T-helper 2 cell treated with Interferon-gamma antibody and Interleukin-4, amounts not matched to agents 100 ng/mL and 5 ng/mL, for 36 hours (primary cell): Measurements from ENCODE around the gene ARHGAP33. TPM values are rescaled to one million over a fixed set of nuclear protein-coding genes. Genes with fewer than 3 reads are reported as not detected.
"Not testable (repeated sequence)": the region's sequence is repeated elsewhere in the genome, so short reads cannot be mapped to it uniquely, and the experiment has no call there.

Experiments used
- intact Hi-C: fragments of 100-400 bp; cut with micrococcal nuclease; formaldehyde crosslinking; loops from one replicate; pipeline ENCODE4 v1.15.1; 2023
- total RNA-seq: library from RNA; stranded (reverse); gene quantifications from 2 replicates; pipeline ENCODE4 v1.2.3, GENCODE V29; 2022

ARHGAP33 gene
- total RNA-seq, 1 donor from 2014 or later: 72.6 TPM

DNA sequence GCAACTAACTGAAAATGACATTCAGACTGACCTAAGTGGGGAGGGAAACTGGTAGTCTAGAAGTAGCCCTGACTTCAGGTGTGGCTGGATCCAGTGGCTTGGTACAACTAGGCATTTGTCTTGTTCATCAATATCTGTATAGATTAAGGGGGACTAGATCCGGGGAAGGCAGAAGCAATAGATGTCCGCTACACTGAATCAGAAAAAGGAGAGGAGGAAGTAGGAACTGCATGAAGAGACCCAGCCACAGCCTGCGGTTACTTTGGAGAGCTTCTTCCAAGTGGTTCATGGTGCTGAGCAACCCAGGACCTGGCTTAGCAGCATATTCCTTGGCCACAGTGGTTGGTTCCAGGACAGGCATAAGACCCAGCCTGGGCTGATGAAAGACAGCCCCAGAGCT, 47.2 kb downstream of the ARHGAP33 start:
- intact Hi-C loops: no loop called here

DNA sequence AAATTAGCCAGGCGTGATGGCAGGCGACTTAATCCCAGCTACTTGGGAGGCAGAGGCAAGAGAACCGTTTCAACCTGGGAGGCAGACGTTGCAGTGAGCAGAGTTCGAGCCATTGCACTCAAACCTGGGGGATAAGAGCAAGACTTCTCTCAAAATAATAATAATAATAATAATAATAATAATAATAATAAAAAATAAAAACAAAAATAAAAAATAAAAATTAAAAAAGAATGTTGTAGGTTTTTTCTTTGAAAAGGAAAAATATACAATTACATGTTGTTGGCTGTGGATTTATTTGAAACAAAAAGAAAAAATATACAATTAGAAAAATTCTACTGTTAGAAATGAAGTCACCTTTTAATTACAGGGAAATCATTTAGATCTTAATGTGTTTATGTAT, 48.8 kb downstream of the ARHGAP33 start:
- intact Hi-C loops: no loop called here

DNA sequence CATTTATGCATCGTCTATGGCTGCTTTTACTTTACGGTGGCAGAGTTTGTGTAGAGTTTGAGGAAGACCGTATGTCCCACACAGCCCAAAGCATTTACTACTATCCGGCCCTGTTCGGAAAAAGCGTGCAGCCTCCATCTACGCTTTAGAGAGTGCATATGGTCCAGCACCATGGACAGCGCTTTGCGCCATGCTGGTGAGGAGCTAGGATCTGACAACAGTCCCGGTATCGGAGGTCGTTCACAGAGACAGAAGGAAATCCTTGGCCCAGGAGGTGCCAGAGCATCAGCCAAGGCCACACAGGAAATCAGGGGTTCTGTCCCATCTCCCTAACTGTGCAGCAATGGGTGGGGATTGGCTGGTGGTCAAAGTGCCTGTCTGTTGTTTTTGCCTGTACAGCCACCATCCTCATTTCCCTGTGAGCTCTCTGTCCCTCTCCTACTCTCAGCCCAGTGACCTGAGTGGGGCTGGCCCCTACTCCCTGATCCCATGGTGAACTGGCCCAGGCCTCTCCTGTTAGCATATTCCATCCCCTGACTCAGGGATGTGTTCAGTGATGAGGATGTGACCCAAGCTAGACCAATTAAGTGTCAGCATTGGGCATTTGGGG, 53.4 kb downstream of the ARHGAP33 start:
- intact Hi-C loops: no loop called here

DNA sequence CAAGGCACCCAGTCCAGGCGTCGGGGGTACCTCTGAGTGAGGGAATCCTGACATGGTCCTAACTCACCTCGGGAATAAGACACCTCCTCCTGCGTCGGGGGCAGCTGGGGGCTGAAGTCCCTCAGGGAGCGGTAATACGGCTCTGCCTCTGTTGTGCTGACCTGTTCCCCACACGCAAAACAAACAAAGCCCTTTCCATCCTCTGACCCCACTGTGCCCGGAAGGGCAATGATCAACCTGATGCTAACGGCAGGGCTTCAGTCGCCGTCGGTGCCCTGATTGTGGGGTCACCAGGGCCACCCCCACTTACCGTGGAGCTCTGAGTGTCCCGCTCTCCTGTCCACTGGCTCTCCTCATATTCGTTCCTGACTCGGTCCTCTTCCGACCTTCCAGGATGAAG, 55.6 kb downstream of the ARHGAP33 start:
- intact Hi-C loops: no loop called here

DNA sequence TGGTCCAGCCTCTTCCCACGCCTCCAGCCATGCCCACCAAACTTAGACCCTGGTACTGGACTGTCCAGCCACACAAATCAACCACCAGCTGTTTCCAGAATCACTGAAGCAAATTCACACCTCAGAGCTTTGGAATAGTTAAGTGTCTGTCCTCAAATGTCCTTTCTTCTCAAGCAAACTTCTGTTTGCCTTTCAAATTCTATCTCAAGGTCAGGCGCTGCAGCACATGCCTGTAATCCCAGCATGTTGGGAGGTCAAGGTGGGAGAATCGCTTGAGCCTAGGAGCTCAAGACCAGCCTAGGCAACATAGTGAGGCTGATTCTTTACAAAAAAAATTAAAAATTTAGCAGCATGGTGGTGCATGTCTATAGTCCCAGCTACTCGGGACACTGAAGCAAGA, 56.7 kb downstream of the ARHGAP33 start:
- intact Hi-C loops: no loop called here

DNA sequence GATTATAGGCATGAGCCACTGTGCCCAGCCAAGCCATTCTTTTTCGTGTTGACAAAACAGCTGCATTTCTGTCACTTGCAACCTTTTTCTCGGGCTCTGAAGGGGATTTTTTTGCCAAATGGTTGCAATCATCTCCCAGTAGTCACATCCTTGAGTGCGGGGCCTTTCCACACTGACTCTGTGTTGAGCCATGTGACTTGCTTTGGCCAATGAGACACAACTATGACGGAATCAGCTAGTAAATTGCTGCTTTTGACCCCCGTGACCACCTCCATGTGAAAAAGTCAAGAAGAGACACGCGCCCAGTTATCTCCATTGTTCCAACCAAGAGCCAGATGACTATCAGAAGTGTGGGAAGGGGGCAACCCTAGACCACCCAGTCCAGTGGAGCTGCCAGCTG, 58.6 kb downstream of the ARHGAP33 start:
- intact Hi-C loops: no loop called here

DNA sequence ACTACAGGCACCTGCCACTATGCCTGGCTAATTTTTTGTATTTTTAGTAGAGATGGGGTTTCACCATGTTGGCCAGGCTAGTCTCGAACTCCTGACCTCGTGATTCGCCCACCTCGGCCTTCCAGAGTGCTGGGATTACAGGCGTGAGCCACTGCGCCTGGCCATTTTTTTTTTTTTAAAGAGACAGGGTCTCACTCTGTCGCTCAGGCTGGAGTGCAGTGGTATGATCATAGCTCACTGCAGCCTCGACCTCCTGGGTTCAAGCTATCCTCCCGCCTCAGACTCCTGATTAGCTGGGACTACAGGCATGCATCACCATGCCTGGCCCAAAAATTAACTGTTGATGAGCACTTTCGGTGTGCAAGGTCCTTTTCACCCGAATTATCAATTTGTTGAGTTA, 60.7 kb downstream of the ARHGAP33 start:
- intact Hi-C loops: not testable (repeated sequence)

Other genes starting within 250 kb of the ARHGAP33 start
- gene SBSN, start 247.3 kb upstream of the ARHGAP33 start, total RNA-seq: not detected in 2 replicates
- not detected in 2 replicates for gene GAPDHS, start 242.1 kb upstream of the ARHGAP33 start, total RNA-seq
- gene TMEM147, start 229.9 kb upstream of the ARHGAP33 start, total RNA-seq: 54.8 and 58.6 TPM in 2 replicates
- not detected in 2 replicates for gene ATP4A, start 211.9 kb upstream of the ARHGAP33 start, total RNA-seq
- not detected in 2 replicates for gene PMIS2, start 189.4 kb upstream of the ARHGAP33 start, total RNA-seq
- 41.6 and 47.4 TPM in 2 replicates for gene HAUS5, start 162.8 kb upstream of the ARHGAP33 start, total RNA-seq
- gene RBM42, start 146.5 kb upstream of the ARHGAP33 start, total RNA-seq: 96.5 and 109 TPM in 2 replicates
- 0.80 and 1.3 TPM in 2 replicates for gene ETV2, start 133.8 kb upstream of the ARHGAP33 start, total RNA-seq
- 489 and 495 TPM in 2 replicates for gene COX6B1, start 127.2 kb upstream of the ARHGAP33 start, total RNA-seq
- 0.48 and 0.50 TPM in 2 replicates for gene UPK1A, start 109.0 kb upstream of the ARHGAP33 start, total RNA-seq
- 55.9 and 57.1 TPM in 2 replicates for gene ZBTB32, start 71.0 kb upstream of the ARHGAP33 start, total RNA-seq
- 60.0 and 62.6 TPM in 2 replicates for gene KMT2B, start 57.6 kb upstream of the ARHGAP33 start, total RNA-seq
- gene IGFLR1, start 33.1 kb upstream of the ARHGAP33 start, total RNA-seq: 31.2 and 35.2 TPM in 2 replicates
- 24.0 and 24.5 TPM in 2 replicates for gene U2AF1L4, start 30.1 kb upstream of the ARHGAP33 start, total RNA-seq
- gene PSENEN, start 29.9 kb upstream of the ARHGAP33 start, total RNA-seq: 42.0 and 45.5 TPM in 2 replicates
- gene LIN37, start 27.0 kb upstream of the ARHGAP33 start, total RNA-seq: 10.8 and 15.2 TPM in 2 replicates
- gene HSPB6, start 18.5 kb upstream of the ARHGAP33 start, total RNA-seq: not detected in 2 replicates
- 50.4 and 51.1 TPM in 2 replicates for gene PROSER3, start 17.4 kb upstream of the ARHGAP33 start, total RNA-seq
- not detected in 2 replicates for gene PRODH2, start 37.3 kb downstream of the ARHGAP33 start, total RNA-seq
- gene NPHS1, start 76.9 kb downstream of the ARHGAP33 start, total RNA-seq: not detected in 2 replicates
- 0.20 and 0.25 TPM in 2 replicates for gene KIRREL2, start 81.3 kb downstream of the ARHGAP33 start, total RNA-seq
- gene APLP1, start 93.0 kb downstream of the ARHGAP33 start, total RNA-seq: 0.86 and 2.0 TPM in 2 replicates
- 42.7 and 43.0 TPM in 2 replicates for gene NFKBID, start 125.0 kb downstream of the ARHGAP33 start, total RNA-seq
- gene HCST, start 127.0 kb downstream of the ARHGAP33 start, total RNA-seq: 93.1 and 96.2 TPM in 2 replicates
- gene TYROBP, start 132.7 kb downstream of the ARHGAP33 start, total RNA-seq: 0.52 TPM in 1 of 2 replicates, not detected in the other
- 9.7 and 11.4 TPM in 2 replicates for gene LRFN3, start 160.8 kb downstream of the ARHGAP33 start, total RNA-seq
- gene SDHAF1, start 219.6 kb downstream of the ARHGAP33 start, total RNA-seq: 16.1 and 16.7 TPM in 2 replicates
- gene SYNE4, start 233.2 kb downstream of the ARHGAP33 start, total RNA-seq: 2.6 and 2.7 TPM in 2 replicates
- gene ALKBH6, start 238.6 kb downstream of the ARHGAP33 start, total RNA-seq: 34.6 and 39.2 TPM in 2 replicates